Activated CD4-positive, alpha-beta T cell treated with anti-CD3 and anti-CD28 coated beads, Interleukin-2, amount 10 ng/mL, durations not matched to agents 7 days and 5 days (primary cell): Measurements from ENCODE around the gene CRYZL1. TPM values are rescaled to one million over a fixed set of nuclear protein-coding genes. Genes with fewer than 3 reads are reported as not detected.
"Not testable (repeated sequence)": the region's sequence is repeated elsewhere in the genome, so short reads cannot be mapped to it uniquely, and the experiment has no call there.

ENCODE experiments used
- CTCF ChIA-PET: fragments of 350-600 bp; sonication (Branson Sonifier 250); formaldehyde crosslinking; loops from one replicate; lab custom pipeline; 2021; ENCODE audit warnings: antibody characterized with exemption; lab: Charles Lee
- POLR2A ChIA-PET: fragments of 350-600 bp; sonication (Branson Sonifier 250); formaldehyde crosslinking; loops from one replicate; lab custom pipeline; 2021; ENCODE audit warnings: antibody characterized with exemption; lab: Charles Lee
- DNase-seq: peaks from one replicate; pipeline ENCODE4 v3.0.0-alpha.2; 2020
- H3K27ac Mint-ChIP-seq: one replicate; pipeline ENCODE4 v1.8.0; 2021; ENCODE audit warnings: mild to moderate bottlenecking, moderate library complexity, mixed read lengths
- H3K27me3 Mint-ChIP-seq: one replicate; pipeline ENCODE4 v1.8.0; 2021; ENCODE audit warnings: mixed read lengths
- H3K36me3 Mint-ChIP-seq: one replicate; pipeline ENCODE4 v1.8.0; 2021; ENCODE audit warnings: low read depth, mixed read lengths
- H3K4me1 Mint-ChIP-seq: one replicate; pipeline ENCODE4 v1.8.0; 2021; ENCODE audit warnings: mixed read lengths
- H3K4me3 Mint-ChIP-seq: one replicate; pipeline ENCODE4 v1.8.0; 2021; ENCODE audit warnings: mild to moderate bottlenecking, moderate library complexity, mixed read lengths
- H3K9me3 Mint-ChIP-seq: one replicate; pipeline ENCODE4 v1.8.0; 2021; ENCODE audit warnings: mixed read lengths
- total RNA-seq, 2 experiments: library from RNA; stranded (reverse); gene quantifications; one replicate each; pipeline ENCODE4 v1.2.3, GENCODE V29; 2021

Gene CRYZL1
- 10 to 100 TPM; 34.5 to 38.4 TPM for total RNA-seq

GRCh38 chr21:33641352-33642026 lies at the start of gene CRYZL1:
Gene CRYZL1, minus strand, starts transcription at chr21:33641741. Its CDS starts 10,190 bp downstream, at chr21:33631551.
- H3K4me1 Mint-ChIP-seq: peaks cover 21% of the 10 kb centered on the region
- peaks cover 27% of the 10 kb centered on the region for H3K27me3 Mint-ChIP-seq
- ChIA-PET CTCF (interaction anchor here (0.6 kb wide), 1 partner anchor 295 kb away, joined by 3 read pairs; no protein-coding TSS in a partner anchor), POLR2A (no interaction called here)
- peak; percentile 100 for DNase-seq
- peaks cover 3% of the 10 kb centered on the region for H3K36me3 Mint-ChIP-seq
- peak within 1 kb of the TSS; percentile 84 for H3K4me3 Mint-ChIP-seq
- H3K9me3 Mint-ChIP-seq: no peaks in the 10 kb centered on the region
- H3K27ac Mint-ChIP-seq: peak within 1 kb of the TSS; percentile 97

- no peak for DNase-seq
- CTCF ChIA-PET: interaction anchor here (0.6 kb wide), 1 partner anchor 512 kb away, joined by 3 read pairs; no protein-coding TSS in a partner anchor
- POLR2A ChIA-PET: no interaction called here
- Mint-ChIP-seq H3K4me3 (no peak overlapping the region), H3K27ac (no peak overlapping the region), H3K9me3 (no peaks in the 10 kb centered on the region), H3K4me1 (no peaks in the 10 kb centered on the region), H3K36me3 (no peaks in the 10 kb centered on the region), H3K27me3 (no peaks in the 10 kb centered on the region)
These were observed 49.3 kb upstream of the CRYZL1 start for GRCh38 chr21:33690874-33691273.

DNA sequence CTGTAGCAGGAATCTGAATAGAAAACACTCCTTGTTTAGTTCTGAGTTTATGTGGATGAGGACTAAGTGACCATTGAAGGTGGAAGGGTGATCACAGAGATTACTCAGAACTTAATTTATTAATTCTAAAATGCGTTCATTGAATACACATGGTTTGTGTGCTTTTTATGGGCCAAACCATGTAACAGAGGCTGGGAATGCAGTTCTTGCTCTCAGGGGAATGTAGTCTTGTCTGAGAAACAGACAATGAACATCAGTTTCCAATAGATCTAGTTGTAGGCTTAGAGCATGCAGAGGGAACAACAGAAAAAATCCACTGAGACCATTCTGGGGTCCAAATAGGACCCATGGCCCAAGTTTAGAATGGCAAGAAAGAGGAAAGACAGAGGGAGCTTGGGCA lies 46.8 kb upstream of the CRYZL1 start:
- no peak for DNase-seq
- H3K27ac Mint-ChIP-seq: no peak overlapping the region
- ChIA-PET CTCF (no interaction called here), POLR2A (no interaction called here)
- no peaks in the 10 kb centered on the region for H3K36me3 Mint-ChIP-seq
- no peaks in the 10 kb centered on the region for H3K4me1 Mint-ChIP-seq
- no peaks in the 10 kb centered on the region for H3K9me3 Mint-ChIP-seq
- H3K27me3 Mint-ChIP-seq: peaks cover 6% of the 10 kb centered on the region
- no peak overlapping the region for H3K4me3 Mint-ChIP-seq

DNA sequence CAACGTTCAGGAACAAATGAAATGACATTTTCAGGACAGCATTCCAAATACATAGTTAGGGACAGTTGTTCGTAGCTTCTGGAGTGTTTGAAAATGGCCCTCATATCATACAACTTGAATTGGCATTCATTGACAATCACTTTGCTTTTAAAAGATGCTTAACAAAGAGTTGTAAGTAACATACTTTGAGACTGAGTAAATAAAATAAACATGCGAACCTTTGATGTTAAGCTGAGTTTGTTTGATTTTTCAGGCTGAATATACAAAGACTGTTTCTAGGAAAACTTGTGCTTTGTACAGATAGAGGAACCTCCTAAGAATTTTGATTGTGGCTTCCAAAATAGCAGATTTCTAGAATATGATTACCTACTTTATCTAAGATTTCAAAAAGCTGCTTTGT lies 46.1 kb upstream of the CRYZL1 start:
- Mint-ChIP-seq H3K27me3 (peaks cover 6% of the 10 kb centered on the region), H3K4me3 (no peak overlapping the region), H3K27ac (no peak overlapping the region), H3K4me1 (no peaks in the 10 kb centered on the region), H3K36me3 (no peaks in the 10 kb centered on the region), H3K9me3 (no peaks in the 10 kb centered on the region)
- CTCF ChIA-PET: no interaction called here
- POLR2A ChIA-PET: no interaction called here
- DNase-seq: no peak

GRCh38 chr21:33686386-33686785 lies 44.8 kb upstream of the CRYZL1 start:
- Mint-ChIP-seq H3K4me1 (no peaks in the 10 kb centered on the region), H3K27me3 (peaks cover 6% of the 10 kb centered on the region), H3K4me3 (no peak overlapping the region), H3K36me3 (no peaks in the 10 kb centered on the region), H3K27ac (no peak overlapping the region), H3K9me3 (no peaks in the 10 kb centered on the region)
- POLR2A ChIA-PET: no interaction called here
- CTCF ChIA-PET: interaction anchor here (0.8 to 1.1 kb wide), 2 partner anchors 12 to 30 kb away, joined by 3 read pairs; no protein-coding TSS in a partner anchor
- DNase-seq: no peak

DNA sequence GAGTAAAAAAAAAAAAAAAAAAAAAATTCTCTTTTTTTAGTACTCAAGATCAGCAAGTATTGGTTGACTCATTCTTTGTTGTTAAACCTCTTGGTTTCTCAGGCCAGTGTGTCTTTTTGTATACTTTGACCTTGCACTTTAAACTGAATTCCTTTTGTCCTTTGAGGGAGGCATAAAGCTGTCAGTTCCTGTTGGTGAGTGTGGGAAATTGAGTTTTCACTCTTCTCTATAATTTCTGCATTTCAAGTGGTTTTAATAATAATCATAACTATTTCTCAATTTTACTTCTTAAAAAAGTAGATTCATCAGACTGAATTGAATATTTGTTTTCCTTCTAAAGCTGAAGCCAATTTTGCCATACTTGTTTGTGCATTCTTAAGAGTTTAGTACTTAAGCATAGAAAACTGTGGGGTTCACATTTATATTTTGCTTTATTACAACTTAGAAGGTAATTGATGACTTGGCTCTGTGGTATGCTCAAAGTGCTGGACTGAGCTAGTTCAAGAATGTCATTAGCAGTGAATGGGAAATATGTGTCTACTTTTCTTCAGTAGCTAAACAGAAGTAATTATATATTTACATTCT lies 44.2 kb upstream of the CRYZL1 start:
- no peaks in the 10 kb centered on the region for H3K4me1 Mint-ChIP-seq
- no peak for DNase-seq
- H3K27me3 Mint-ChIP-seq: peaks cover 6% of the 10 kb centered on the region
- ChIA-PET CTCF (interaction anchor here (0.7 to 1.1 kb wide), 3 partner anchors 11 to 80 kb away, joined by 3 read pairs; no protein-coding TSS in a partner anchor), POLR2A (no interaction called here)
- no peaks in the 10 kb centered on the region for H3K9me3 Mint-ChIP-seq
- no peak overlapping the region for H3K4me3 Mint-ChIP-seq
- no peak overlapping the region for H3K27ac Mint-ChIP-seq
- no peaks in the 10 kb centered on the region for H3K36me3 Mint-ChIP-seq

- Mint-ChIP-seq H3K9me3 (no peaks in the 10 kb centered on the region), H3K4me1 (no peaks in the 10 kb centered on the region), H3K27me3 (peaks cover 6% of the 10 kb centered on the region), H3K36me3 (no peaks in the 10 kb centered on the region), H3K27ac (no peak overlapping the region), H3K4me3 (no peak overlapping the region)
- no peak for DNase-seq
- ChIA-PET CTCF (interaction anchor here (0.7 kb wide), 1 partner anchor 79 kb away, joined by 3 read pairs; no protein-coding TSS in a partner anchor), POLR2A (no interaction called here)
These were observed 43.5 kb upstream of the CRYZL1 start for GRCh38 chr21:33684923-33685560.

- no peak overlapping the region for H3K4me3 Mint-ChIP-seq
- ChIA-PET CTCF (no interaction called here), POLR2A (no interaction called here)
- no peaks in the 10 kb centered on the region for H3K9me3 Mint-ChIP-seq
- H3K27me3 Mint-ChIP-seq: peaks cover 6% of the 10 kb centered on the region
- no peak for DNase-seq
- no peak overlapping the region for H3K27ac Mint-ChIP-seq
- H3K36me3 Mint-ChIP-seq: no peaks in the 10 kb centered on the region
- H3K4me1 Mint-ChIP-seq: no peaks in the 10 kb centered on the region
These were observed 42.5 kb upstream of the CRYZL1 start for GRCh38 chr21:33684068-33684467.

- no peak overlapping the region for H3K4me3 Mint-ChIP-seq
- ChIA-PET CTCF (no interaction called here), POLR2A (no interaction called here)
- H3K9me3 Mint-ChIP-seq: no peaks in the 10 kb centered on the region
- no peaks in the 10 kb centered on the region for H3K36me3 Mint-ChIP-seq
- H3K4me1 Mint-ChIP-seq: no peaks in the 10 kb centered on the region
- no peak for DNase-seq
- no peak overlapping the region for H3K27ac Mint-ChIP-seq
- peaks cover 6% of the 10 kb centered on the region for H3K27me3 Mint-ChIP-seq
These were observed 41.6 kb upstream of the CRYZL1 start for GRCh38 chr21:33682992-33683627.

- H3K27me3 Mint-ChIP-seq: peaks cover 6% of the 10 kb centered on the region
- H3K27ac Mint-ChIP-seq: no peak overlapping the region
- no peaks in the 10 kb centered on the region for H3K36me3 Mint-ChIP-seq
- ChIA-PET POLR2A (no interaction called here), CTCF (no interaction called here)
- H3K4me3 Mint-ChIP-seq: no peak overlapping the region
- no peak for DNase-seq
- no peaks in the 10 kb centered on the region for H3K4me1 Mint-ChIP-seq
- H3K9me3 Mint-ChIP-seq: no peaks in the 10 kb centered on the region
These were observed 39.3 kb upstream of the CRYZL1 start for GRCh38 chr21:33680870-33681269.

DNA sequence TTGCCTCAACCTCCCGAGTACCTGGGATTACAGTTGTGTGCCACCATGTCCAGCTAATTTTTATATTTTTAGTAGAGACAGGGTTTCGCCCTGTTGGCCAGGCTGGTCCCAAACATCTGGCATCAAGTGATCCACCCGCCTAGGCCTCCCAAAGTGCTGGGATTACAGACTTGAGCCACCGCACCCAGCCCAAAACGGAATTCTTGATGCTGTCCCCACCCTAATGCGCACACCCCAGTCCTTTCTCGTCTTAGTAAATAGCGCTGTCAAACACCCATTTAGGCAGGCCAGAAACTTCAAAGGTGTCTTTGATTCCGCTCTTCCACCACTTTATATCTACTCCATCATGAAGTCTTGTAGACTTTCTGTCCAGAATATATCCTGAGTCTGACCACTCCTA lies 35.9 kb upstream of the CRYZL1 start:
- Mint-ChIP-seq H3K36me3 (no peaks in the 10 kb centered on the region), H3K4me3 (no peak overlapping the region), H3K9me3 (no peaks in the 10 kb centered on the region), H3K4me1 (no peaks in the 10 kb centered on the region), H3K27me3 (no peaks in the 10 kb centered on the region), H3K27ac (no peak overlapping the region)
- DNase-seq: no peak
- ChIA-PET POLR2A (no interaction called here), CTCF (no interaction called here)

- DNase-seq, CTCF ChIA-PET, H3K27ac Mint-ChIP-seq, H3K36me3 Mint-ChIP-seq, H3K4me1 Mint-ChIP-seq, POLR2A ChIA-PET, H3K9me3 Mint-ChIP-seq, H3K27me3 Mint-ChIP-seq, H3K4me3 Mint-ChIP-seq: not testable (repeated sequence)
These were observed 35.1 kb upstream of the CRYZL1 start for GRCh38 chr21:33676666-33677065.

GRCh38 chr21:33674226-33674625 lies 32.7 kb upstream of the CRYZL1 start:
- Mint-ChIP-seq H3K9me3 (no peaks in the 10 kb centered on the region), H3K27me3 (no peaks in the 10 kb centered on the region), H3K4me3 (no peak overlapping the region), H3K36me3 (no peaks in the 10 kb centered on the region), H3K27ac (no peak overlapping the region), H3K4me1 (no peaks in the 10 kb centered on the region)
- CTCF ChIA-PET: interaction anchor here (0.5 to 1.3 kb wide), 2 partner anchors 8 to 12 kb away, joined by 3 to 4 read pairs; no protein-coding TSS in a partner anchor
- DNase-seq: no peak
- POLR2A ChIA-PET: no interaction called here
